C4-2B (cell line): ENCODE data around the gene GALNTL6.

Experiments used
- H3K27ac ChIP-seq: fragments of 450-650 bp; 2 replicates; pipeline ENCODE4 v1.5.1; 2017
- CTCF ChIP-seq: fragments of 450-650 bp; conservative IDR thresholded peaks from 2 replicates; pipeline ENCODE4 v1.5.1; 2017; ENCODE audit warnings: mild to moderate bottlenecking
- ZFX ChIP-seq: fragments of 450-650 bp; IDR thresholded peaks from 2 replicates; pipeline ENCODE4 v1.6.1; 2017

Gene GALNTL6

GRCh38 chr4:172599554-172599953 is 786.4 kb downstream of the GALNTL6 start:
- TF ChIP-seq ZFX (no peak), CTCF (no peak)
- H3K27ac ChIP-seq: no peak overlapping the region

DNA sequence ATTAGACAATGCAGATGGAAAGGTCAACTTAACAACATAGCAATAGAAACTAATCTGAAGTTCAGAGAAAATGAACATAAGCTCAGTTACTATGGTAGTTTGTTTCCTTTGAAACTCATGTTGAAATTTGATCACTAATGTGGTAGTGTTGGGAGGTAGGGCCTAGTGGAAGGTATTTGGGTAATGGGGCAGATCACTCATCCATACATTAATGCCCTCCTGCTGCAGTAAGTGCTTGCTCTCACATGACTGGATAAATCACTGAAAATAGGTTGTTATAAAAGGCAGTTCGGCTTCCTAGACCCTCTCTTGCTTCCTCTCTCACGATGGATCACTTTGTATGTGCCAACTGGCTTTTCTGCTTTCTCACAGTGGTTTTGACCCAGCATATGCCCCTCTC is 788.0 kb downstream of the GALNTL6 start:
- no peak overlapping the region for H3K27ac ChIP-seq

DNA sequence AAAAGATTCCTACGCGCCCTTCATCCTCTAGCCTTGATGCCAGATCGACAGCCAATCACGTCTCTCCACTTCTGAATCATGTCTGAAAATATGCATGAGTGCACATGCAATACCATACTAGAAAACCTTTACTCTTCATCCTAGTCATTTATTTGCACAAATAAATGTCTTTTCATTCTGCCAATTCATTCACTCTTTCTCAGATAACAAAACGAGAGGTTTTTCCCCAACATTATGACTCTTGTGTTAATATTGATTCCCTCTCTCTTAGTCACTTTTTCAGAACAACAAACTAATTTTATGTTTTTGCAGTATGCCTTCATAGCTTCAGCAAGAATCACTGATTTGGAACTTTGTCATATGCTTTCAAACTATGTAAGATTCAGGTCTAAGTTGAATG is 806.0 kb downstream of the GALNTL6 start:
- no peak for TF ChIP-seq ZFX
- no peak for TF ChIP-seq CTCF
- H3K27ac ChIP-seq: no peak overlapping the region

More for the DNA sequence above, 788.0 kb downstream of the GALNTL6 start:
- TF ChIP-seq CTCF (no peak), ZFX (no peak)

DNA sequence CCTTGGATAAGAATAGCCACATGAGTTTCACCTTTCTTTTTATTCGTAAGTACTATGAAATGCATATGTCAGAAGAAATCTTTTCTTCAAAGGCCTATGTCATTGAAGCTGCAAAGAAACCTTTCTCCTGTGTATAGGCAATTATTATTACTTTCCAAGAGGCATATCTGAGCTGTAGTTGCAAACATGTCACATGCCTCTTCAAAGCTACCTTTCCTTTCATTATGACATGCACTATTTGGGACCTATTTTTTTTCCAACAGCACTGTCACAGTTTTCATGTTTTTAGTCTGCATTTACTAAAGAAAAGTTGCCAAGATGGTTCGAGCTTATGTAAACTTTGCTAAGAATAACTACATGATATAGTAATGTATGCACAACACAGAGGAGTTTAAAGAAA is 806.6 kb downstream of the GALNTL6 start:
- TF ChIP-seq ZFX (no peak), CTCF (no peak)
- H3K27ac ChIP-seq: no peak overlapping the region

DNA sequence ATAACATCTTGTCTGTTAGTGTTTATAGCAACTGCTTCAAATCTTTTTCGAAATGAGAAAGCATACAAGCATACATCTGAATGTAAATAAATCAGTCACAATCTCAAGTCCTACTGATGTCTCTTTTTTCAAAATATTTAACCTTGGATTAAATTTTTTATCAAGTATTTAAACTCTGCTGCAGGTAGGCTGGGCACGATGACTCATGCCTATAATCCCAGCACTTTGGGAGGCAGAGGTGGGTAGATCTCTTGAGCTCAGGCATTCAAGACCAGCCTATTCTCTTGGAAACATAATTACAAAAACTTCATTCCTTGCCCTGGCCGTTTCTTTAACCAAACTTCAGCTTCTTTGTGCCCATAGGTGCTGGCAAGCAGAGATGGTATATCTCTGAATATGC is 815.1 kb downstream of the GALNTL6 start:
- TF ChIP-seq CTCF (no peak), ZFX (no peak)
- no peak overlapping the region for H3K27ac ChIP-seq

GRCh38 chr4:172630280-172630679 is 817.1 kb downstream of the GALNTL6 start:
- no peak for TF ChIP-seq ZFX
- TF ChIP-seq CTCF: no peak
- H3K27ac ChIP-seq: no peak overlapping the region

DNA sequence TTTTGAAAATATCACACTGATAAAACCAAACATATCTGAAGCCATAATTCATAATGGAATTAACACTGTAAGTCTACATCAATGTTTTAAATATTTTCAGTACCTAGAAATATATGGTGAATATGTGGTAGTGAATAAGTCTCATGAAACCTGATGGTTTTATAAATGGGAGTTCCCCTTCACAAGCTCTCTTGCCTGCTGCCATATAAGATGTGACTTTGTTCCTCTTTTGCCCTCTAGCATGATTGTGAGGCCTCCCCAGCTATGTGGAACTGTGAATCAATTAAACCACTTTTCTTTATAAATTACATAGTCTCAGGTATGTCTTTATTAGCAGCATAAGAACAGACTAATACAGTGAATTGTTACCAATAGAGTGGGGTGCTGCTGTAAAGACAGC is 818.6 kb downstream of the GALNTL6 start:
- TF ChIP-seq ZFX: no peak
- TF ChIP-seq CTCF: no peak
- no peak overlapping the region for H3K27ac ChIP-seq
